Measurements from ENCODE around the gene FOXO1.
A peak's percentile ranks its signal among the peaks of the same experiment; 100 is the strongest.
"Not testable (repeated sequence)": the region's sequence is repeated elsewhere in the genome, so short reads cannot be mapped to it uniquely, and the experiment has no call there.

The FOXO1 gene

GRCh38 chr13:40665126-40666044, 1.1 kb downstream of the FOXO1 start:
- peak; percentile 13 for DNase-seq

DNA sequence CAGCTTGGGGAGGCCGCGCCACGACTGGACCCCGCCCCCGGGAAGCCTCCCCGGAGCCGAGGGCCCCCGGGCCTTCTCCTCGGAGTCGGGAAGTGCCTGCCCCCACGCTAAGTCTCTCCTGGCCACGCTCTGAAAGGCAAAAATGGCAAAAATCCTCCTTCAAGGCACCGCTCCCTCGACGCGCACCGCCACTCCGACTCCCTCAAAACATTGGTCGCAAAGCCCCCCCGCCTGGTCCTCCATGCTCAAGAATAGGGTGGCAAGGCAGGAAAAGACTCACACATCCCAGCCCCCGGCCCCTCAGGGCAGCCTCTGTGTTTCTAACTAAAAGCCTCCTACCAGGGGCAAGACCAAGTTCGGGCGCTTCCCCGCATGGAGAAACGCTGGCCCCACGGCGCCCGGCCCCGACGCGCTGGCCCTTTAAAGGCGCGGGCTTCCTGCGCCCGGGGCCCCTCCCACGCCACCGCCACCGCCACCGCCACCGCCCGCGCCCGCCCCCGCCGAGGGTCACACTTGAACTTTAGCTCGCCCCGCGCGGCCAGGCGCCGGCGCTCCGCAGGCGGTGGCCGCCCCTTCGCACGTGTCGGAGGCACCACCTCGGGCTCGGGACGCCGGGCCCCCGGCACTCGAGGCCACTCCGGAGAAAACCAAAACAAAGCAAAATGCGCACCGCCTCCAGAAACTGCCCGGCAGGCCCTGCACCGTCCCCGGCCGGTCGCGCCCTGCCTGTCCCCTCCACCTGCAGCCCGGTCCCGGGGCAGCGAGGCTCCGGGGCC, 1.9 kb downstream of the FOXO1 start:
- no peak for DNase-seq

DNA sequence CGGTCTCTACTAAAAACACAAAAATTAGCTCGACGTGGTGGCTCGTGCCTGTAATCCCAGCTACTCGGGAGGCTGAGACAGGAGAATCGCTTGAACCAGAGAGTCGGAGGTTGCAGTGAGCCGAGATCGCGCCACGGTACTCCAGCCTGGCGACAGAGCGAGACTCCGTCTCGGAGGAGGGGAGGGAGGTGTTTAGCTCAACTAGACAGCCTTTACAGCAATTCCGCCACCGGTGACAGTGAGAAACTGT, 2.4 kb downstream of the FOXO1 start:
- DNase-seq = not testable (repeated sequence)

DNA sequence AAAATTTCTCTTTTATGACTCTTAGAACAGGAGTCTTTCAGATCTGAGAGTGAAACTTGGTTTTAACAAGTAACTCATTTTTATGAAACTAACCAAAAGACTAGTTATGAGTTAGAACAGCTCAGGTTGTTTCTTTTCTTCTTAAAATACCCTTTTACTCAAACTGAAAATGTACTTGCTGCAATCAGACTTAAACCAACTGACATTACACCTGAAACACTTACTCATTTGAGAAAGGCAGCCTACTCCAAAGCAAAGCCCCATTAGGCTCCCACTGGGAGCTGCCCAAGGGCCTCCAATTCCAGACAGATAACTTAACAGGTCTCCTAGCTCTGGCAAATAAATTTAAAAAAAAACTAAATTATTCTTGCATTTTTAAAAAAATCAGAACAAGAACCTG, 3.6 kb downstream of the FOXO1 start:
- DNase-seq = no peak

DNA sequence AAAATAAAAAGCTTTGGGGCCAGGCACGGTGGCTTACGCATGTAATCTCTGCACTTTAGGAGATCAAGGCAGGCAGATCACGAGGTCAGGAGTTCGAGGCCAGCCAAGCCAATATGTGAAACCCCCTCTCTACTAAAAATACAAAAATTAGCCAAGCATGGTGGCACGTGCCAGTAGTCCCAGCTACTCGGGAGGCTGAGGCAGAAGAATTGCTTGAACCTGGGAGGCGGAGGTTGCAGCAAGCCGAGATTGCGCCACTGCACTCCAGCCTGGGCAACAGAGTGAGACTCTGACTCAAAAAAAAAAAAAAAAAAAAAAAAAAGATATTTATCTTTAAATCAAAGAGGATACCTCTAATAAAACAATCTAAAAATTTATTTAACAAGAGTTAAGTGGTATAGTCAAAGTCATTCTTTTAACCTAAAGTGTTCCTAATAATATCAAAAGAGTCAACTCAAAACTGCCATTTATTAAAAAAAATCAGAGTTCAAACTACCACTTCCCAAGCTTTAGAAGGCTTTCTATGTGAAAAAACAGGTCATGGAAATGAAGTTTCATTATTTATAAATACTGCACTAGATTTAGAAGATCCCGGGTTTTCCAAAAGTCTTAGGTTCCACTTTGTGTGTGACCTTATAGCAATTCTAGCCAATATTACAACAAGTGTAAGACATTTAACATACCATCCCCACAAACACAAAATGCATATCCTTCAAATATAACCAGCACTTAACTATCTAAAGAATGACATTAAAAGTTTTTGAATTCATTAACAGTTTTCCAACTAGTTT, 4.4 kb downstream of the FOXO1 start:
- DNase-seq = no peak

DNA sequence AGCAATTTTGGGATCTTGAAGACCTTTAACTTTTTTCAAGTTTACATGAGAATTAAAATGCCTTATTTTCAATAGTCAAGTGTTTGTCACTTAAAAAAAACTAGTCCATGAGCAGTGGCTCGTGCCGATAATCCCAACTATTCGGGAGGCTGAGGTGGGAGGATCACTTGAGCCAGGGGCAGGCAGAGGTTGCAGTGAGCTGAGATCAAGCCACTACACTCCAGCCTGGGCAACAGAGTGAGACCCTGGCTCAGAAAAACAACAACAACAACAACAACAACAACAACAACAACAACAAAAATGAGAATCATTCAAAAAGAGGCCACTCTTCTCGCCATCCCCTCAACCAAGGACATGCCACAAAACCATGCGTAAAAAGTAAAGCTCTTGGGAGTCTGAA, 5.7 kb downstream of the FOXO1 start:
- DNase-seq = no peak

DNA sequence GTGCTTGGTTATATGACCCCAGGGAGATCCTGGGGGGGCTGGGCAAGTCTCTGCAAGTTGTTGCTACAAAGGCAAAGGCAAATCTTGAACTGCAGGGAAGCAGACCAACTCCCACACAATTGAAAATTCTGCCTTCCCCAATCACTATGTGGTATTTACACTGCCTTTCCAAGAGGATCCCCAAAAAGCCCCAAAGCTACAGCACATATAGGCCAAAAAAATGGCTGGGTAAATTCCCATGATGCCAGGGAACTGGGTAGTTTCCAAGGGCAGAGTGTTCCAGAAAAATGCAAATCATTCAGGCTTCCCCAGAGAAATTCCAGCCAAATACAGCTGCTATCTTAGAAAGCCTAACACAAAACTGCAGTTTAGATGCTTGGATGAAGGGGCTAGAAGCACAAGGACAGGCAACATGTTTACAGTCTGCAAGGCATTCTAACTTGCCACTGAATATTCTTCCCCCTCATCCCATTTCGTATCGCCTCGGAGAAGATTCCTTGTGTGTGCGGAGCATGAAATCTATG, 6.2 kb downstream of the FOXO1 start:
- no peak for DNase-seq

GRCh38 chr13:40657951-40658350, 8.5 kb downstream of the FOXO1 start:
- DNase-seq = no peak

DNA sequence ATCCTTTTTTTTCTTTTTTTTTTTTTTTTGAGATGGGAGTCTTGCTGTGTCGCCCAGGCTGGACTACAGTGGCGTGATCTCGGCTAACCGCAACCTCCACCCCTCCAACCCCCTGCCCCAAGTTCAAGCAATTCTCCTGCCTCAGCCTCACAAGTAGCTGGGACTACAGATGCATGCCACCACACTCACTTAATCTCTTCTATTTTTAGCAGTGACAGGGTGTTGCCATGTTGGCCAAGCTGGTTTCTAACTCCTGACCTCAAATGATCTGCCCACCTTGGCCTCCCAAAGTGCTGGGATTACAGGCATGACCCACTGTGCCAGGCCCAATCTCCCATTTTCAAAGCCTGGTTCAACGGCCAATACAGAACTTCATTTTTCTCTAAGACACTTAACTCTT, 9.1 kb downstream of the FOXO1 start:
- DNase-seq = no peak

DNA sequence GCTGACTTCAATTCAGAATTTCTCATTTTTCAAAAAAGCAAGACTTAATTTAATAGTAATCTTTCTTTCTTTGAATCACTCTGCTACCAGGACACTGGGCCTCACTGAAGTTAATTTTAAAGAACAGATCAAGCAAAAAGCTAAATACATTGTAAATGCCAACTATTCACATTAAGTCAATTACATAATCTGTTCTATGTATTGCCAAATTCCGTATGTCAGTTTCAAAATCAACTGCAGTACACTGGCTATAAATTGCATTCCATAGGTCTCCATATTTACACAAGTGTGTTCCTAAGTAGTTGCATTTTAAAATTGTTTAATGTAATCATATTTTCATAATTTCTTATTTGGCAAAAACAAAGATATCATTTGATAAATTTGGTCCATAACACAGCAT, 10.1 kb downstream of the FOXO1 start:
- DNase-seq = no peak

GRCh38 chr13:40653527-40654318, 12.7 kb downstream of the FOXO1 start:
- no peak for DNase-seq

DNA sequence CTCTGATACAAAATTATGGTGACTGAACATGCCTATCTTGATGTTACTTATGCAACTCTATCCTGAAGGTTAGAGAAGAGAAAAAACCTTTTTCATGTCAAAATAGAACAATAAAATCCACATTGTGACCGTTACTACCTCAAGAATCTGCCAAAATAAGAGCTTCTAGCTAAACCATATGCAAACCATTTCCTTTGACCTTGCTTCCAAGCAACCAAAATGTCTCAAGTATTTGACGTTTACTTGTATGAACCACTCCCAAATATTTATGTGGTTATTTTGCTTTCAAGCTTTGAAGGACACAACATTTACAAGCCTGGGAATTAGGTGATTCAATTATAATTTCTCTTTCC, 13.9 kb downstream of the FOXO1 start:
- no peak for DNase-seq

DNA sequence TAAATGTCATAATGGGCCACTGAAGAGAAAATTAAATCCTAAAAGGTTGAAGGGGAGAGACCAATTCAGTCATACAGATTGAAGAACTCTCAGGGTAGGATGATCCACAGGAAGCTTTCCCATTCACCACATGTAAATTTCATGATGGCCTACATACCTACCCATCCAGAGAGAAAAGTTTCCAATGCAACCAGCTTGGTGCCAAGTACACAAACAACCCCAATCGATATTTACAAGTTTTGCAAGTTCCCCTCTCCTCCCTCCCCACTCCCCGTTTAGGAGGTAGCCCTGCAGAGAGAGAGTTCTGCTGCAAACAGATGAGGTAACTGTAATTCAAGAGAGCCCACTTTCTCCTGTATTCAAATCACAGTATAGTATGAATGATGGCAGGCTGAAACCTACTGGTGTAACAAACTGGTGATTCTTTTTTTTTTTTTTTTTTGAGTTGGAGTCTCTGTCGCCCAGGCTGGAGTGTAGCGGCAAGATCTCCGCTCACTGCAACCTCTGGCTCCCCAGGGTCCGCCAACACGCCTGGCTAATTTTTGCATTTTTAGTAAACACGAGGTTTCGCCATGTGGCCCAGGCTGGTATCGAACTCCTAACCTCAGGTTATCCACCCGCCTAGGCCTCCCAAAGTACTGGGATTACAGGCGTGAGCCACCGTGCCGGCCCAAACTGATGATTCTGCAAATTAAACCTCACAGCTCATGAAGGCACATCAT, 14.4 kb downstream of the FOXO1 start:
- DNase-seq = no peak

DNA sequence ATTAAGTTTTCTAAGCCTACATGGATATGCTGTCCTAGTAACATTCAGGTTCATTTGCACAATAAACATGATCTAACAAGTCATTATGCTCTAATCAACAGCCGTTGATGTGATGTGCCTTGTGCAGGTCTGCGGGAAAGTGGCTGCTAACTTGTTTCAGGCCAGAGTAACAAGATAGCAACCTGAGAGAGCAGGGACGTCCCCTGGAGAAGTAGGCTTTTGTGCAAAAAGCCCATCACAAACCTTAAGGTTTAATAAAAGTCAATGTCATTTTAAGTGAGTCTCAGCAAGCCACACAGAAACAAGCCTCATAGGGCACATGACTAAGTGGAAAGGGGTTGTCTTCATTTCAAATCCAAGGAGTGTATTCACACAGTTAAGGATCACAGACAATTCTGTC, 17.6 kb downstream of the FOXO1 start:
- DNase-seq = no peak

GRCh38 chr13:40648040-40648439, 18.4 kb downstream of the FOXO1 start:
- DNase-seq = no peak

GRCh38 chr13:40644838-40645604, 21.4 kb downstream of the FOXO1 start:
- no peak for DNase-seq

- no peak for DNase-seq
These were observed 25.5 kb downstream of the FOXO1 start for GRCh38 chr13:40640845-40641458.

DNA sequence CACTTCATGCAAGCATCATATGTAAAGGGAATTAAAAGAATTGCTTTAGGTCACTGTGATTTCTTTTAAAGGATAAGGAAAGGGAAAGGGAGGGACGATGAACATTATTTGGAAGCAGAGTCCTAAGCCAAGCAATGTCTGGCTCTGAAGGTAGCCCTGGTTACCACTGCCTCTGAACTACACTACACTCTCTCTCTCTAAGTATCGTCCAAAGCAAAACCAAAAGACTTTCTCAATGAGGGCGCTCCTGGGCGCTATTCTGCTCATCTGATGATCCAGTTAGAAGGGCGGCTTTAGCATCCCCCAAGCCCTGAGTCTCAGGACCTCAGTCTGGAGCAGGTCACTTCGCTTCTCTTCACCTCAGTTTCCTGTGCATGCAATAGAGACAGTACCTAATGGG, 26.2 kb downstream of the FOXO1 start:
- DNase-seq = no peak

DNA sequence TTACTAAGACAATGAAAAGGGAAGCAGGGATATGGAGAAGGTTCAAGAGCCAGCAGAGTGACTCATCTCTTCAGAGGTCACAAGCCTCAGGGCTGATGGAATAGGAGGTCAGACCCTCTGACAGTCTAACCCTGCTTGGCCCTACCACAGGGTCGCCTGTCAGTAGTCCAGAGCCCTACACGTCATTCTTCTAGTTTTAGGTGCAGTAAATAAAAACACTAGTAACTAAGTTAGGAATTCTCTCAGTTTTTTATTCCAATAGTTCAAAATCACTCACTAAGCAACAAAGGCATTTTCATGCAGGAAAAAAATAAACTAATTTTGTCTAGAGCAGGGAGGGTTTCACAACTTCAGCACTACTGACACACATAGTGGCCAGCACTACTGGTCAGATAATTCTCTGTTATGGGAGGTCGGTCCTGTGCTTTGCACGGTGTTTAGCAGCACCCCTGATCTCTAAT, 27.2 kb downstream of the FOXO1 start:
- DNase-seq = no peak

GRCh38 chr13:40637643-40638042, 28.8 kb downstream of the FOXO1 start:
- DNase-seq = no peak
